IPS-18a (cell line): ENCODE measurements around the gene SMIM13.

Source experiments
- H3K27ac ChIP-seq: one replicate; pipeline ENCODE4 v1.5.1; 2013; ENCODE audit warnings: low read length
- H3K27me3 ChIP-seq: one replicate; pipeline ENCODE4 v1.6.1; 2013; ENCODE audit warnings: mild to moderate bottlenecking, low read length; ENCODE audit not compliant: control insufficient read depth, insufficient read depth
- H3K36me3 ChIP-seq: one replicate; pipeline ENCODE4 v1.6.1; 2013; ENCODE audit warnings: low read depth, low read length; ENCODE audit not compliant: control insufficient read depth
- H3K4me1 ChIP-seq: one replicate; pipeline ENCODE4 v1.6.1; 2013; ENCODE audit warnings: low read depth, low read length; ENCODE audit not compliant: control insufficient read depth
- H3K4me3 ChIP-seq: one replicate; pipeline ENCODE4 v1.5.1; 2013; ENCODE audit warnings: low read length
- H3K9ac ChIP-seq: one replicate; pipeline ENCODE4 v1.6.1; 2013; ENCODE audit warnings: mild to moderate bottlenecking, low read length, moderate library complexity
- H3K9me3 ChIP-seq: one replicate; pipeline ENCODE4 v1.6.1; 2013; ENCODE audit warnings: low read depth, low read length; ENCODE audit not compliant: control insufficient read depth

Gene SMIM13

DNA sequence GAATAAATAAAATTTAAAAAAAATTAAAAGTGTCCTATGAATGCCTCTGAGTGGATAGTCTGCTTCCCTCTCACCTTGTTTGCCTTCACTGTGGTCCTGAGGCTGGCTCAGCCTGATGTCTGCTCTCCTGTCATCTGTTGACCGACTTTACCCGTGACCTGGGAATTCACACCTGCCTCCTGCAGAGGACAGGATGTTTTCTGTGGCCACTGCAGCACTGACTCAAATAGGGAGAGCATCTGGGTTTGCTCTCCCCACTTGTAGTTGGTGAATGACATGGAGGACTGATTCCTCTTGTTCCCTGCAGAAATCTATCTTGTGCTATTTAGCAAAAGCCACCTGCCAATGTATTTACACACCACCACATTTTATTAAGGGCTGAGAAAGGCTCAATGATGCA is 70.3 kb downstream of the SMIM13 start:
- H3K4me3 ChIP-seq: no peak overlapping the region
- no peaks in the 10 kb centered on the region for H3K9me3 ChIP-seq
- no peaks in the 10 kb centered on the region for H3K36me3 ChIP-seq
- no peak overlapping the region for H3K27ac ChIP-seq
- H3K4me1 ChIP-seq: no peaks in the 10 kb centered on the region
- H3K27me3 ChIP-seq: no peaks in the 10 kb centered on the region
- H3K9ac ChIP-seq: no peak overlapping the region

DNA sequence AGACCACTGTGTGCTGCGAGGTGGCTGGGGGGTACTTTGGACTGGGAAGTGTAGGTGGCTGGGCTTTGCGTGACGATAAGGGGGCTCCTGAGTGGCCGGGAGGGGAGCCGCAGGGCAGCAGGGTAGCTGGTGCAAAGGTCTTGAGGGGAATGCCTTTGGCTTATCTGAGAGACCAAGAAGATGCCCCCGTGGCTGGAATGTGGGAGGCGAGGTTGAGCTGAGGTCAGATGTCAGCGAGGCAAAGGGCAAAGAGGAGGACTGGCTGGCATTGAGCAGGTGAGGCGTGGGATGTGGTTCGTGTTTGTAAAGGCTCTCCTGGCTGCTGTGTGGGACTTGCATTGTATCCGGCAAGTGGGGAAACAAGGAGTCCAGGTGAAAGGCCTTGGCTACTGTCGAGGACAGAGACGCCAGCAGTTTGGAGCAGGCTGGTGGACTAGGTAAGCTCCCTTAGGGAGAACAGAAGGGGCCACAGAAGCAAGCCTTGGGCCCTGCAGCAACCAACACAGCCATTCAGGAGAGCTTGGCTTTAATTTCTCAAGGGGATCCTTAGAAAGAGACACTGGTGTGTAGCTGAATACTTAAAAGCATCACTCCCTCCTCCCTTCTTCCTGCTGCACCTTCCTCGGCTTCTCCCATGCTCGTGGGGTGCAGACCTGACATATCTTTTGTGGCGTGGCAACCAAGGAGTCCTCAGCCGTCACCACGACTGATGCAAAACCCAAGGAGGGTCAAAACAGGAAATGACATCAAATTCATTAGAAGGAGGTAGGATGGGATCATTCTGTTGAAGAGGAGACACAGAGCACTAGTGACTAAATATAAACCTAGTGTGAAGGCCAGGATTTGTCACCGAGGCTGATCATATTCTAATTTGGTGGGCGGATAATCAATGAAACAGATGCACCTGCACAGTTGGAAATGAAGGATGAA is 71.3 kb downstream of the SMIM13 start:
- Histone ChIP-seq H3K27ac (no peak overlapping the region), H3K4me3 (no peak overlapping the region), H3K27me3 (no peaks in the 10 kb centered on the region), H3K9me3 (no peaks in the 10 kb centered on the region), H3K9ac (no peak overlapping the region), H3K4me1 (no peaks in the 10 kb centered on the region), H3K36me3 (no peaks in the 10 kb centered on the region)

GRCh38 chr6:11166948-11167347 is 73.3 kb downstream of the SMIM13 start:
- H3K36me3 ChIP-seq: no peaks in the 10 kb centered on the region
- H3K9me3 ChIP-seq: no peaks in the 10 kb centered on the region

DNA sequence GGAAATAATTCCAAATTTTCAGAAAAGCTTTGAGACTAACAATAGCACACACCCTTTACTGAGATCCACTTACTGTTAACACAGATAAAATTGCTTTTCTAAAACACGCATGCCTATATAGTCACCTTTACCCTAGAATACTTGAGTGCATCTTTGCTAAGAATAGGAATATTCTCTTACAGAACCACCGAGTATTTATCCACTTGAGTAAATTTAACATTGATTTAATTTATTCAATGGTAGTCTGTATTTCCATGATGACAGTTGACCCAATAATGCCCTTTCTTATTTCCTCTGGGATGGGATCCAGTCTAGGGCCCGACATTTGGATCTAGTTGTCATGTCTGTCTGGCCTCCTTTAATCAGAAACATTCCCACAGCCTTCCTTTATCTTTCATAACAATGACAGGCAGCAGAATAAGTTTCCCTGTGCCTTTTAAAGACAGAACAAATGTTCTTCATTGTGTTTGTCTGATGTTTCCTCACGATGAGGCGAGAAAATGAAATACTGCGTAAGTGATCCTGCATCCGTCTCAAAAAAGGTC is 74.5 kb downstream of the SMIM13 start:
- Histone ChIP-seq H3K27me3 (no peaks in the 10 kb centered on the region), H3K9me3 (no peaks in the 10 kb centered on the region), H3K9ac (no peak overlapping the region), H3K4me1 (peaks cover 4% of the 10 kb centered on the region), H3K27ac (no peak overlapping the region), H3K36me3 (no peaks in the 10 kb centered on the region), H3K4me3 (no peak overlapping the region)

More at GRCh38 chr6:11166948-11167347, 73.3 kb downstream of the SMIM13 start:
- H3K4me3 ChIP-seq: no peak overlapping the region
- no peak overlapping the region for H3K9ac ChIP-seq
- no peaks in the 10 kb centered on the region for H3K4me1 ChIP-seq
- H3K27me3 ChIP-seq: no peaks in the 10 kb centered on the region
- no peak overlapping the region for H3K27ac ChIP-seq

- Histone ChIP-seq H3K36me3 (no peaks in the 10 kb centered on the region), H3K27me3 (no peaks in the 10 kb centered on the region), H3K4me1 (peaks cover 8% of the 10 kb centered on the region), H3K9ac (no peak overlapping the region), H3K9me3 (no peaks in the 10 kb centered on the region), H3K4me3 (no peak overlapping the region), H3K27ac (no peak overlapping the region)
Observed at GRCh38 chr6:11171952-11172351, 78.3 kb downstream of the SMIM13 start.

- Histone ChIP-seq H3K4me3 (no peak overlapping the region), H3K36me3 (no peaks in the 10 kb centered on the region), H3K27ac (no peak overlapping the region), H3K27me3 (no peaks in the 10 kb centered on the region), H3K9ac (no peak overlapping the region), H3K4me1 (peaks cover 8% of the 10 kb centered on the region), H3K9me3 (no peaks in the 10 kb centered on the region)
Observed at GRCh38 chr6:11172501-11173327, 79.1 kb downstream of the SMIM13 start.

- Histone ChIP-seq H3K27me3 (no peaks in the 10 kb centered on the region), H3K9me3 (no peaks in the 10 kb centered on the region), H3K27ac (no peak overlapping the region), H3K36me3 (no peaks in the 10 kb centered on the region), H3K4me3 (no peak overlapping the region), H3K9ac (no peak overlapping the region), H3K4me1 (peaks cover 11% of the 10 kb centered on the region)
Observed at GRCh38 chr6:11174242-11174611, 80.6 kb downstream of the SMIM13 start.

GRCh38 chr6:11177271-11177670 is 83.6 kb downstream of the SMIM13 start:
- Histone ChIP-seq H3K9ac (no peak overlapping the region), H3K4me1 (peaks cover 24% of the 10 kb centered on the region), H3K27me3 (no peaks in the 10 kb centered on the region), H3K27ac (no peak overlapping the region), H3K4me3 (no peak overlapping the region), H3K9me3 (no peaks in the 10 kb centered on the region), H3K36me3 (no peaks in the 10 kb centered on the region)

DNA sequence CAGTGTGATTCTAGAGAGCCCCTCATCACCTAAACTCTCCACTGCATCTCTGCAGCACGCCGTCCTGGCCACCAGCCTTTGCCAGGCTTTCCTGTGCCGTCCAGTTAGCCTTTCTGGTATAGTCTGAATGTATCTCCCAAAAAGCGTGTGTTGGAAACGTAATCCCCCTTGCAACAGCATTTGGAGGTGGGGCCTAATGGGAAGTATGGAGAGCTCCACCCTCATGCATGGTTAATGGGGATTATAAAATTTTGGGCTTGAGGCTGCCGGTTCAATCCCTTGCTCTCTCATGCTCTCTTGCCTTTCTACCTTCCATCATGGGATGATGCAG is 85.4 kb downstream of the SMIM13 start:
- Histone ChIP-seq H3K9ac (no peak overlapping the region), H3K27ac (no peak overlapping the region), H3K9me3 (no peaks in the 10 kb centered on the region), H3K36me3 (no peaks in the 10 kb centered on the region), H3K4me1 (peaks cover 16% of the 10 kb centered on the region), H3K27me3 (no peaks in the 10 kb centered on the region), H3K4me3 (no peak overlapping the region)

DNA sequence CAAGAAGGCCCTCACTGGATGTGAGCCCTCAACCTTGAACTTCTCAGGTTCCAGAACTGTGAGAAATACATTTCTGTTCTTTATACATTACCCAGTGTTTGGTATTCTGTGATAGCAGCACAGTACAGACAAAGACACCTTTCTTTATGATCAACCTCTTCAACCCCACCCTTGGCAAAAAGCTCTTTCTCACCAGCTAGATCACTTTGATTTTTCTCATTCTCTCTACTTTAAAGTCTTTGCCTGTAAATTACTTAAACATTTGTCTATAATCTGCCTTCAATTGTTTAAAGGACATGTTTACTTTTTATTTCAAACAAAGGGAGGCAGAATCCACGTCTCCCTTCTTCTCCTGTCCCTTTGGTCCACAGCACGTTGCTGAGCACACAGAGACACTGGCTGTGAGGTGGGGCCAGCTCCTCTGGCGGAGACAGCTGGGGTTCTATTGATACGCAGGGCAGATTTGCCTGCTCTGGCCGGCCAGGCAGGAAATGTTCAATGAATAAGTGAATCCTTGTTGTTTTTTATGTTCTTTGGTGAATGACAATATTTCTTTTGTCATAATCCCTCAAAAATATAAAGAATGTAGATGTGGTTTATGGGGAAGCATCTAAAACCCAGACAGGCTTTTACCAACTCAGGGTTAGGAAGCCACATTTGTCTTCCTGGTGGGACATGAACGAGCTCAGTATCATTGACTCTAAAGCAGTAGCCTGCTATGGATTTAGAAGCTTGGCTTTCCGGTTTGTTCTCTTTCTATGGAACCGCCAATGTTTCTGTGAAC is 86.0 kb downstream of the SMIM13 start:
- Histone ChIP-seq H3K4me1 (peaks cover 16% of the 10 kb centered on the region), H3K9ac (no peak overlapping the region), H3K9me3 (no peaks in the 10 kb centered on the region), H3K36me3 (no peaks in the 10 kb centered on the region), H3K27me3 (no peaks in the 10 kb centered on the region), H3K4me3 (no peak overlapping the region), H3K27ac (no peak overlapping the region)

DNA sequence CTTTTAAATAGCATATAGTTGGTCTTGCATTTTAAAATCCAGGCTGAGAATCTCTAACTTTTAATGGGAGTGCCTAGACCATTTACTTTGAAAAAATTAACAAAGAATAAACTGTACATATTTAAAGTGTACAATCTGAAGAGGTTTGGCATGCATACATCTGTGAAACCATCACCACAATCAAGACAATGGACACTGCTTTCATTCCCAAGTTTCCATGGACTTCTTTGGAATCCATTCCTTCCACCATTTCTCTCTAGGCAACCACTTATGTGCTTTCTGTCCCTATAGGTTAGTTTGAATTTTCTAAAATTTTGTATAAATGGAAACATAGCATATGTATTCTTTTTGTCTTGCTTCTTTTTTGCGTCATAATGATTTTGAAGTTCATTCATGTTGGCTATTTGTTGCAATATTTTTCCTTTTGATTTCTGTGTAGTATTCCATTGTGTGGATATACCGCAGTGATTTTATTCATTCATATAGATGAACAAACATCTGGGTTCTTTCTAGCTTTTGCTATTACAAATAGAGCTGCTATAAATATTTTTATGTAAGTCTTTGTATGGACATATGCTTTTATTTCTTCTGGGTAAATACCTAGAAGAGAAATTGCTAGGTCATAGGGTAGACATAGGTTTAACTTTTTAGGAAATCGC is 88.0 kb downstream of the SMIM13 start:
- no peak overlapping the region for H3K4me3 ChIP-seq
- peaks cover 4% of the 10 kb centered on the region for H3K36me3 ChIP-seq
- no peaks in the 10 kb centered on the region for H3K9me3 ChIP-seq
- H3K27ac ChIP-seq: no peak overlapping the region
- peaks cover 16% of the 10 kb centered on the region for H3K4me1 ChIP-seq
- no peaks in the 10 kb centered on the region for H3K27me3 ChIP-seq
- H3K9ac ChIP-seq: no peak overlapping the region
